Kidney (tissue), 14 donors: Measurements from ENCODE around the gene TMOD1. TPM values are rescaled to one million over a fixed set of nuclear protein-coding genes. Genes with fewer than 3 reads are reported as not detected.
A peak's percentile ranks its signal among the peaks of the same experiment; 100 is the strongest.

Experiments
- DNase-seq, 5 donors: peaks; one replicate each; pipeline ENCODE4 v3.0.0-alpha.2; 2013 to 2020
- FAIRE-seq: peaks from 2 replicates; lab custom pipeline; 2012; peaks lifted over from hg19 to GRCh38; lab: Jason Lieb, UNC
- H3K27ac ChIP-seq, 2 donors: one replicate each; pipeline ENCODE4 v1.7.0; 2013; ENCODE audit warnings: low read depth in 2 of 2, low read length in 2 of 2, inconsistent platforms in 1 of 2
- H3K27me3 ChIP-seq: one replicate; pipeline ENCODE4 v1.7.1; 2013; ENCODE audit warnings: low read length, inconsistent platforms; ENCODE audit not compliant: control insufficient read depth, insufficient read depth
- H3K36me3 ChIP-seq, 3 donors: one replicate each; pipeline versions ENCODE4 v1.7.0 to v1.7.1; 2013; ENCODE audit warnings: low read length in 3 of 3, control low read depth in 1 of 3, inconsistent platforms in 1 of 3; ENCODE audit not compliant: insufficient read depth in 3 of 3, control insufficient read depth in 2 of 3
- H3K4me1 ChIP-seq, 3 donors: one replicate each; pipeline versions ENCODE4 v1.7.0 to v1.7.1; 2013; ENCODE audit warnings: low read length in 3 of 3, inconsistent platforms in 1 of 3, low read depth in 1 of 3; ENCODE audit not compliant: control insufficient read depth in 2 of 3, insufficient read depth in 2 of 3
- H3K4me3 ChIP-seq, 3 donors: one replicate each; pipeline versions ENCODE4 v1.7.0 to v1.8.1; 2013; ENCODE audit warnings: low read length in 3 of 3, control low read depth in 1 of 3, inconsistent platforms in 1 of 3
- H3K9ac ChIP-seq, 3 donors: one replicate each; pipeline versions ENCODE4 v1.7.0 to v1.7.1; 2013; ENCODE audit warnings: low read length in 3 of 3, control low read depth in 1 of 3, inconsistent platforms in 1 of 3
- H3K9me3 ChIP-seq, 3 donors: one replicate each; pipeline versions ENCODE4 v1.7.0 to v1.7.1; 2013; ENCODE audit warnings: low read length in 3 of 3, control low read depth in 1 of 3, inconsistent platforms in 1 of 3; ENCODE audit not compliant: control insufficient read depth in 2 of 3, insufficient read depth in 1 of 3
- intact Hi-C: fragments of 100-400 bp; cut with DNase I; formaldehyde crosslinking; loops from one replicate; pipeline ENCODE4 v1.11.1; 2022
- polyA plus RNA-seq: library from polyadenylated mRNA; stranded (reverse); fragments of 350-450 nt; fragmentation: Illumina TruSeq; extraction: RNeasy Lipid Tissue Mini Kit (QIAGEN cat#74804); gene quantifications from one replicate; pipeline ENCODE4 v1.2.3, GENCODE V29; 2014; ENCODE audit warnings: low read depth, low replicate concordance; ENCODE audit not compliant: insufficient read depth
- total RNA-seq: library from RNA; stranded (reverse); fragmentation: NEBNext Ultra II Directional; extraction: Animal tissue kit (Norgen Biotek cat#: 25700); gene quantifications from one replicate; pipeline ENCODE4 v1.2.1, GENCODE V29; 2021
- TF ChIP-seq, protein P1 (sequence below): IDR thresholded peaks from 3 replicates; pipeline ENCODE4 v1.5.1; 2012; ENCODE audit warnings: mild to moderate bottlenecking, moderate library complexity, borderline replicate concordance; ENCODE audit not compliant: insufficient read depth; ENCODE audit errors: extremely low read depth
- donor health status: control.
- donor health status: control.
- donor health status: control.
- donor health status: control.
- donor health status: control.
- donor health status: DM: yes; HTN: yes; CAD: no.
- donor health status: Normal renal cell carcinoma (clear cell type).

TMOD1 gene
- total and polyA plus RNA-seq, 2 donors from 2014 or later, result 8.1 to 14.9 TPM

DNA sequence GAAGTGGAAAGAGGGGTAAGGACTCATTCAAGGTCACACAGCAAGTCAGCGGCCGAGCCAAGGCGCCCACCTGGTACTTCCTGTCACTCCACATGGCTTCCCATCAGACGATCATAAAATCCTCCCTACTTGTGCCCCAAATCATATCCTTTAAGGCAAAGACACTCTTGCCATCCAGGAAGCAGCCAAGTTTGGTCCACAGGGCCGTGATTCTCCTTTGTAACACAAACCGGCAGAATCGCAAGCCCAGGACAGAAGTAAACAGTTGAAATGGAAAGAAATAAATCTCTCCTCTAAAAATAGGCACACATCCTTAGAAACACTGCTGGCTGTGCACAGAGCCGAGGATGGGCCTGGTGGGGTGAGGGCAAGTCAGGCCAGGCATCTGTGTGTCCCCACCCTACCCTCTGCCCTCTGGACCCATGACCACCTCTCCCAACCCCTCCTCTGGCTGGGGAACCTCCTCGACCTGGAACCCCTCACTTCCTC lies 30.5 kb downstream of the TMOD1 start:
- FAIRE-seq, result no peak

DNA sequence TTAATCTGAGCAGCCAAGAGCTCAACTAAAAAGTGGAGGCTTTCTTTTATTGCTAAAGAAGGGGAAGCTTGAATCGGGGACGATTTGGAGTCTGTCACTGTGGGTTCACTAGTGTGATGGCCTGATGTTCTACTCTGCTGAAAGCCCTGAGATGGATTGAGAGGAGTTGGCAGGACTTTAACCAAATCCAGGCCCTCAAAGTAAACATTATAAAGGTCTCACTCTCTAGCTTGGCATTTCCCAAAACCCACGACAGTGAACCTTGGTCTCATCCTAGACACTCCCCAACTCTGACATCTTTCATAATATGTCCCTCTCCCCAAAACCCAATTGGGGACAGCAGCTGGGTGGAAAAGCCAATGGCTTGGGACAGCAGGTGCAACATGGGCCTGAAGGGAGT lies 32.7 kb downstream of the TMOD1 start:
- FAIRE-seq (no peak), DNase-seq (no peak)
- no peak overlapping the region for H3K4me3 ChIP-seq
- no peak overlapping the region for H3K27ac ChIP-seq
- TF ChIP-seq, protein P1, sequence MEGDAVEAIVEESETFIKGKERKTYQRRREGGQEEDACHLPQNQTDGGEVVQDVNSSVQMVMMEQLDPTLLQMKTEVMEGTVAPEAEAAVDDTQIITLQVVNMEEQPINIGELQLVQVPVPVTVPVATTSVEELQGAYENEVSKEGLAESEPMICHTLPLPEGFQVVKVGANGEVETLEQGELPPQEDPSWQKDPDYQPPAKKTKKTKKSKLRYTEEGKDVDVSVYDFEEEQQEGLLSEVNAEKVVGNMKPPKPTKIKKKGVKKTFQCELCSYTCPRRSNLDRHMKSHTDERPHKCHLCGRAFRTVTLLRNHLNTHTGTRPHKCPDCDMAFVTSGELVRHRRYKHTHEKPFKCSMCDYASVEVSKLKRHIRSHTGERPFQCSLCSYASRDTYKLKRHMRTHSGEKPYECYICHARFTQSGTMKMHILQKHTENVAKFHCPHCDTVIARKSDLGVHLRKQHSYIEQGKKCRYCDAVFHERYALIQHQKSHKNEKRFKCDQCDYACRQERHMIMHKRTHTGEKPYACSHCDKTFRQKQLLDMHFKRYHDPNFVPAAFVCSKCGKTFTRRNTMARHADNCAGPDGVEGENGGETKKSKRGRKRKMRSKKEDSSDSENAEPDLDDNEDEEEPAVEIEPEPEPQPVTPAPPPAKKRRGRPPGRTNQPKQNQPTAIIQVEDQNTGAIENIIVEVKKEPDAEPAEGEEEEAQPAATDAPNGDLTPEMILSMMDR, result no peak
- intact Hi-C loops, result no loop called here
- H3K27me3 ChIP-seq, result no peaks in the 10 kb centered on the region
- H3K9me3 ChIP-seq, result peaks cover 0 to 3% (median 0%) of the 10 kb centered on the region in 3 donors
- H3K36me3 ChIP-seq, result no peaks in the 10 kb centered on the region
- H3K9ac ChIP-seq, result no peak overlapping the region
- H3K4me1 ChIP-seq, result peaks cover 0 to 2% (median 0%) of the 10 kb centered on the region in 3 donors

More for the DNA sequence above, 30.5 kb downstream of the TMOD1 start:
- intact Hi-C loops, result no loop called here
- Histone ChIP-seq H3K4me3 (no peak overlapping the region), H3K9ac (no peak overlapping the region), H3K9me3 (peaks cover 0 to 3% (median 0%) of the 10 kb centered on the region in 3 donors), H3K36me3 (no peaks in the 10 kb centered on the region), H3K4me1 (peaks cover 0 to 2% (median 0%) of the 10 kb centered on the region in 3 donors), H3K27me3 (no peaks in the 10 kb centered on the region), H3K27ac (no peak overlapping the region)
- peak in 2 of 5 donors; percentile 52 to 55 for DNase-seq
- TF ChIP-seq, protein P1, result no peak

DNA sequence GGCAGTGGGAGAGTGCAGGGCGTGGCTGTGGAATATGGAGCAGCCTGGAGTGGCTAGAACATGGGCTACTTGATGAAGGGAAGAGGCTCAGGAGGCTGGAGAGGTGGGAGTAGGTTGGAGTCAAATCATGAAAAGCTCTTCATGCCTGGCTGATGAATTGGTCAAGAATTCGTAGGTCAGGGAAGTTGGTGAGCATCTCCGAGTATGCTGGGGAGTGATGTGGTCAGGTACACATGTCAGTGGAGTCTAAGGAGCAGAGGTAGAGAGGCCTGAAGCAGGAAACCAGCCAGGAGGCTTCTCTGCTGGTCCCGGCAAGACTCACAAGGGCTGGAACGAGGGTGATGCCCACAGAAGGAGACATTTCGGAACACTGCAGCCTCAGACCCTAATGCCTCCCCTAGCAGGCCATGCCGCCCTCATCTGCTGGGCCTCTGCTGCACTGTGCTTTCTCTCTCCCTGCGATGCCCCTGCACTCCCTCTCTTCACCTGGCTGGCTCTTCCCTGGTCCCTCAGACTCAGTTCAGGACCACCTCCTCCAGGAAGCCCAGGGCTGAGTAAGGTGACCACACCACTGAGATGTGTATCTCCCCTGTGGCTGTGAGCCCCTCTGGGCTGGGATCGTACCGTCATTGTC lies 33.6 kb downstream of the TMOD1 start:
- FAIRE-seq (no peak), DNase-seq (no peak)
- intact Hi-C loops, result no loop called here
- TF ChIP-seq, protein P1, result no peak
- no peaks in the 10 kb centered on the region for H3K27me3 ChIP-seq
- H3K4me1 ChIP-seq, result peaks cover 0 to 2% (median 0%) of the 10 kb centered on the region in 3 donors
- peaks cover 0 to 3% (median 0%) of the 10 kb centered on the region in 3 donors for H3K9me3 ChIP-seq
- H3K9ac ChIP-seq, result no peak overlapping the region
- H3K4me3 ChIP-seq, result no peak overlapping the region
- H3K27ac ChIP-seq, result no peak overlapping the region
- no peaks in the 10 kb centered on the region for H3K36me3 ChIP-seq
